Gastroesophageal sphincter (tissue), 3 donors: ENCODE results near the gene VEZF1.

Source experiments
- CTCF ChIP-seq, 4 experiments: fragments of 200-600 bp in 2 of 4; fragments of 450-650 bp in 2 of 4; sonication (generic) in 1 of 4; IDR thresholded peaks; one replicate each; pipeline ENCODE4 v1.5.1; 2017 to 2019; ENCODE audit warnings: antibody characterized with exemption in 4 of 4, mild to moderate bottlenecking in 2 of 4, moderate library complexity in 2 of 4
- POLR2A ChIP-seq, 2 donors: fragments of 450-650 bp; IDR thresholded peaks; one replicate each; pipeline ENCODE4 v1.6.1; 2017; ENCODE audit warnings: antibody characterized with exemption in 2 of 2, mild to moderate bottlenecking in 2 of 2, moderate library complexity in 1 of 2
- POLR2AphosphoS5 ChIP-seq: sonication (generic); formaldehyde crosslinking; IDR thresholded peaks from one replicate; pipeline ENCODE4 v1.6.1; 2017; ENCODE audit warnings: antibody characterized with exemption

- TF ChIP-seq POLR2AphosphoS5 = no peak
- TF ChIP-seq POLR2A (IDR thresholded peaks at IDR 0.05) = no peak
- TF ChIP-seq CTCF (IDR thresholded peaks at IDR 0.05) = no peak
These were observed 22.4 kb downstream of the VEZF1 start for GRCh38 chr17:57965521-57966160.
